NCI-H1694 (cell line): Measurements from ENCODE around the gene LSM14A.
"Not testable (repeated sequence)": the region's sequence is repeated elsewhere in the genome, so short reads cannot be mapped to it uniquely, and the experiment has no call there.

Source experiments
- DNase-seq: peaks from one replicate; lab custom pipeline; 2025; lab: John Stamatoyannopoulos, UW

LSM14A gene

DNA sequence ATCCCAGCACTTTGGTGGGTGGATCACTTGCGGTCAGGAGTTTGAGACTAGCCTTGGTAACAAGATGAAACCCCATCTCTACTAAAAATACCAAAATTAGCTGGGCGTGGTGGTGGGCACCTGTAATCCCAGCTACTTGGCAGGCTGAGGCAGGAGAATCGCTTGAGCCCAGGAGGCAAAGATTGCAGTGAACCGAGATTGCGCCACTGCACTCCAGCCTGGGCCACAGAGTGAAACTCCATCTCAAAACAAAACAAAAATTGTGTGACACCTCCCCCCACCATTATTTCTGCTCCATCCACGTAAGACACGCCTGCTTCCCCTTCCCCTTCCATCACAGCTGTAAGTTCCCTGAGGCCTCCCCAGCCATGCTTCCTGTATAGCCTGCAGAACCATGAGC lies 13.3 kb upstream of the LSM14A start:
- not testable (repeated sequence) for DNase-seq

DNA sequence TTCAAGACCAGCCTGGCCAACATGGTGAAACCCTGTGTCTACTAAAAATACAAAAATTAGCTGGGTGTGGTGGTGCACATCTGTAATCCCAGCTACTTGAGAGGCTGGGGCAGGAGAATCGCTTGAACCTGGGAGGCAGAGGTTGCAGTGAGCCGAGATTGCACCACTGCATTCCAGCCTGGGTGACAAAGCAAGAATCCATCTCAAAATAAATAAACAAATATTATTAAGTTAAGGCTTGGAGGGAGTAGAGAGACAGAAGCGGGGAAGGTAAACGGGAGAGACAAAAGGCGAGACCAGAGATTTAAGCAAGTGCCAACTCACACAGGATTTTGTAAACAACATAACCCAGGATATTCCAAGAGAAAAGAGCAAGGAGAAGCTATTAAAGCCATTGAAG lies 12.8 kb upstream of the LSM14A start:
- DNase-seq = not testable (repeated sequence)

DNA sequence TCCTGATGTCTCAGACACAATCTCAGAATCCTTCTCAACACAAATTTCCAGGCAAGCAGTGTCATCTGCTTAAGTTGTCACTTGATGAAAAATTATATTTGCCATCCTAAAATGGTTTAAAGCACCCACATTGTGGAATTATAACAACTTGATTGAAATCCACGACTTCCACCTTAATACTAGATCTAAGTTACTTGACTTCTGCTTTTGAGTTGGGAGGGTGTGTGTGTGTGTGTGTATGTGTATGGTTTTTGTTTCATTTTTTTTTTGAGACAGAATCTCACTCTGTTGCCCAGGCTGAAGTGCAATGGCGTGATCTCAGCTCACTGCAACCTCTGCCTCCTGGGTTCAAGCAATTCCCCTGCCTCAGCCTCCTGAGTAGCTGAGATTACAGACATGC lies 10.4 kb upstream of the LSM14A start:
- DNase-seq = not testable (repeated sequence)

DNA sequence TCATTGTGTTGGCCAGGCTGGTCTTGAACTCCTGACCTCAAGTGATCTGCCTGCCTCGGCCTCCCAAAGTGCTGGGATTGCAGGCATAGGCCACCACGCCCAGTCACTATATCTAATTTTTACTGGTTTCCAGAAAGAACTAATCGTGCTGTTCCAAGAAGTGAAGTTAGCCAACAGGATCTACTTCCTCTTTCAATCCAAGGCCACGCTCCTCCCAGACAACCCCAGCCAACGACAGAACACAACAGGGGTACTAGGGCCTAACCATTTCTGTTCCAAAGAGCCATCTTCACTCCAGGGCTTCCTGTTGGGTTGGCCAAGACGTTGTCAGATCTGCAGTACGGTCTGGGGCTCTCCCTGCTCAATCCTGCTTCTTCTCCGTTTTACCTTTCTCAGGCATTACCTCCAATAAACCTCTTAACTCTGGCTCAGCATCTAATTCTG lies 7.0 kb upstream of the LSM14A start:
- no peak for DNase-seq

DNA sequence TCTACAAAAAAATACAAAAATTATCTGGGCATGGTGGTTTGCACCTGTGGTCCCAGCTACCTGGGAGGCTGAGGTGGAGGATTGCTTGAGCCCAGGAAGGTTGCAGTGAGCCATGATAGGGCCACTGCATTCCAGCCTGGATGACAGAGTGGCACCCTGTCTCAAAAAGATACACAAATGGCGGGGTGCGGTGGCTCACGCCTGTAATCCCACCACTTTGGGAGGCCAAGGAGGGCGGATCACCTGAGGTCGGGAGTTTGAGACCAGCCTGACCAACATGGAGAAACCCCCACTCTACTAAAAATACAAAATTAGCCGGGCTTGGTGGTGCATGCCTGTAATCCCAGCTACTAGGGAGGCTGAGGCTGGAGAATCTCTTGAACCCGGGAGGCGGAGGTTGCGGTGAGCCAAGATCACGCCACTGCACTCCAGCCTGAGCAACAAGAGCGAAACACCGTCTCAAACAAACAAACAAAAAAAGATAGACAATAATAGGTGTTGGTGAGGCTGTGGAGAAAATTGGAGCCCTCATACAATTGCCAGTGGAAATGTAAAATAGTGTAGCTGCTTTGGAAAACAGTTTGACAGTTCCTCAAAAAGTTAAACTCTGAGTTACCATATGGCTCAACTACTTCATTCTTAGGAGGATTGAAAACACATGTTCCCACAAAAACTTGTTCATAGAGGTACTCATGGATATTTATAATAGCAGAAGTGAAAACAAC lies 2.7 kb upstream of the LSM14A start:
- not testable (repeated sequence) for DNase-seq

DNA sequence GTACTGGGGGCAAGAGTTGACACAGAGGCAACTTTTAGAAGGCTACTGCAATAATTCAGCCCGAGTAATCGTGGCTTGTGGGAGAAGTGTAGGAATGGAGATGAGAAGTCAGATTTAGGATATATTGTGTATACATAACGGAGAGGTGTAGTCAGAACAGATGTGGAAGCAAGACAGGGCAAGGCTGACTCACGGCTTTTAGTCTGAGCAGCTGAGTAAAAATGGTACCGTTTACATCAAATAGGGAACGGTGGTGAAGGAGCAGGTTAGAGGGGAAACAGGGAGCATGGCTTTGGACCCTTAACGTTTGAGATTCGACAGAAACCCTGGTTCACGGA lies 796 bp upstream of the LSM14A start:
- no peak for DNase-seq

DNA sequence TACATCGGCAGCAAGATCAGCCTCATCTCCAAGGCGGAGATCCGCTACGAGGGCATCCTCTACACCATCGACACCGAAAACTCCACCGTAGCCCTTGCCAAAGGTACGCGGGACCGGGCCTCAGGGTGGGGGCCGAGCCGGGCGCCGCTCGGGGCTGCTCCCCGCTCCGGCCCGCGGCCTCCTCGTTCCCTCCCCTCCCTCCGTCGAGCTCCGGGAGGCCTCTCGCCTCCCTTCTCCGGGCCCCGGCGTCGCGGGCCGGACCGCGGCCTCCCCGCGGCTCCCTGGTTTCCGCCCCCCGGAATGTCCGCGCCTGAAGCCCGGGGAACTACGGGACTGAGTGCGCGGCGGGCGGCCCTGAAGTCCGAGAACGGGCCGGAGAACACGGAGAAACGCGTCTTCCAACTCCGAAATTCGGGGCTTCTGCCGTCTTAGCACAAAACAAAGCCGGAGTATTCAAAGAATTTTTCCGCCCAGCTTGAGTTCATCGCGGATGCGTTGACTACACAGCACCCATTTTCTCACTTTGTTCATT lies 423 bp downstream of the LSM14A start:
- no peak for DNase-seq

DNA sequence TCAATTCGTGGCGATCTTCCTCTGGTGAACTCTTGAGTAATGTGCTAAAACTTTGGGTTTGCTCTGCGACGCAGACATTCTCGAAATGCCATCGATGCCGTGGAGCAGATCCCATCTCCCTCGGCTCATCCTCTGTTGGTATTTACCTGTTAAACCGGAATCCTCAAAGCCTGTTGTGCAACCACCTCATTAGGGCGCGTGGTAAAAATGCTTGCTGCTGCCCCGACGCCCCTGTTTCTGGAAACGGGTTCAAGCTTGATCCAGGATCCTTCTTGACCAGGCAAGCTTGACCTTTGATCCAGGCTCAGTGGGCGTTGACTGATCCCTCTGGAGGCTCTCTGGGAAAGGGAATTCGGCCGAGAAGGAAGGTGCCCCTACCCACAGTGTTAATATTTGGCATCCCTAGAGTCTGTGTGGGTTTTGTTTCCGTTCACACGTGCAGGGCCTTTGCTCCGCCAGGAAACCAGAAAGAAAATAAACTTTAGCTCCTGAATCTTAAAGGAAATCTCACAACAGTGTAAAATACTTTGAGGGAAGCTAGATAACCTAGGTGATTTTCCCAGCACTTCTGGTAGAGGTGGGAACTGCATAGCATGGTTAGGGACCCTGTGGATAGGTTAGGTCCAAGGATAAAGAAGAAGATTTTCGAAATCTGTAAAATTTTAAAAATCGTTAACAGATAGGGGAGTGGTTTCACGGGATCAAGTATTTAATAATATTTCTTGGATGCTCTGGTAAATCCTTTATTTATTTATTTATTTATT lies 1.1 kb downstream of the LSM14A start:
- no peak for DNase-seq

DNA sequence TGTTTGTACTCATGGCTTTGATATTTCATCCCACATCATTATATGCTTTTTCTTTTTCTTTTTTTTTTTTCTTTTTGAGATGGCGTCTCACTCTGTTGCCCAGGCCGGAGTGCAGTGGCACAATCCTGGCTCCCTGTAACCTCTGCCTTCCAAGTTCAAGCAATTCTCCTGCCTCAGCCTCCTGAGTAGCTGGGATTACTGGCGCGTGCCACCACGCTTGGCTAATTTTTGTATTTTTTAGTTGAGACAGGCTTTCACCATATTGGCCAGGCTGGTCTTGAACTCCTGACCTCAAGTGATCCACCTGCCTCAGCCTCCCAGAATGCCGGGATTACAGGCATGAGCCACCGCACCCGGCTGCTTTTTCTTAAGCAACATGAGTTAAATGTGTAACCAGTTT lies 2.9 kb downstream of the LSM14A start:
- DNase-seq = not testable (repeated sequence)

DNA sequence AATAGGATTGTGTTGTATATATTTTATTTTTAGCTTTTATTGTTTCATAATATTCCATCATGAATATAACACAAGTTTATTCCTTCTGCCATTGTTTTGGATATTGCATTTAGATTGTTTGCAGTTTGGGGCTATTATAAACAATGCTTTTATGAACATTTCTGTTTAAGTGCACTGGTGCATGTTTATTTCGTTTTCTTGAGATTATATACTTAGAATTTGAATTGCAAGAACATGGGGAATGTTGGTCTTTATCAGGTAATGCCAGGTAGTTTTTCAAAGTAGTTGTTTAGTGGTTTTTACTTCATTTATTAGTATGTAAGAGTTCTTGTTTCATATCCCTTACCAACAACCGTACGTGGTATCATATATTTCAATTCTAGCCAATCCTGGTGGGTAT lies 4.3 kb downstream of the LSM14A start:
- DNase-seq = no peak

DNA sequence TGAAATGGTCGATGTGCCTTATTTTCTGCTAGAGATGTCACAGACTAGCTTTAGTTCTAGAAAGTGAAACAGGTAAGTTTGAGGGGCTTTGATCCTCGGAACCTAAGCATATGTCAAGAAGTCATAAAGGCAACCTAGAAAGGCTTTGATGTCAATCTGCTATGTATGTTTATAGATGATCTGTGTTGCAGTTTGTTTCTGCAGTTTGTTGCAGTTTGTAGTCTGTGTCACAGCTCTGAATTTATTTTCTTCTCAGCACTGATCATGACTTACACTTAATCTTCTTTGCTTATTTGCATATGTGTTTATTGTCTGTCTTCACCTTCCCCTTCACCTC lies 5.9 kb downstream of the LSM14A start:
- no peak for DNase-seq

DNA sequence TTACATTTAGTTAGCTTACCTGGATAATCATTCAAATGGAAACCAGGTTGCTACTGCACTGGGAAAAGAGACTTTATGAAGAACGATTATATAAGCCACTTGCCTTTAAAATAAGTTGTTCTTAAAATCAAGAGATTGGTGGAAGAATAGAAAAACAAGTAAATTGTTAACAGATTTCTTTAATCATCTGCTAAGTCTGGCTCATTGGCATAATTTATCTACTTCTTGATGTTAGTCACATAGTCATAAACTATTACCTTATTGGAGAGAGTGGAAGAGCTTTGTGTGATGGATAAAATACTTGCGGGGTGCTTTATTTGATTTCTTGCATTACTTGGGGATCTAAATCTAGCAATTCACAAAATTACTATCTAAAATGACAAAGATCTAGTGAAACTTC lies 6.8 kb downstream of the LSM14A start:
- no peak for DNase-seq

DNA sequence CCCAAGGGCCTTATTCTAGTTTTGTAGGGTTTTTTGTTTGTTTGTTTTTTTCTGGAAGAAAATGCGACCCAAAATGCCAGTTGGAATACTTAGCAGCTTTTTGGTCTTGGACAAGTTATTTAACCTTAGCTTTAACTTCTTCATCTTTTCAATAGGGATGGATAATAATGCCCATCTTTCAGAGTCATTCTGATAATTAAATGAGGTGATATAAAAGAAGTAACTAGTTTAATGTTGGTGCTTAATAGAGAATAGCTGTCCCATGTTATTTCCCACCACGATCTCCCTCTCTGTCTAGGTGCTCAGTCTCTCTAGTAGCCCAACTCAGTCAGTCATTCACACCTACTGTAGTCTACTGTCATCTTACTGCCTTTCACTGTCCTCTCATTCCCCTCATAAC lies 8.0 kb downstream of the LSM14A start:
- no peak for DNase-seq

DNA sequence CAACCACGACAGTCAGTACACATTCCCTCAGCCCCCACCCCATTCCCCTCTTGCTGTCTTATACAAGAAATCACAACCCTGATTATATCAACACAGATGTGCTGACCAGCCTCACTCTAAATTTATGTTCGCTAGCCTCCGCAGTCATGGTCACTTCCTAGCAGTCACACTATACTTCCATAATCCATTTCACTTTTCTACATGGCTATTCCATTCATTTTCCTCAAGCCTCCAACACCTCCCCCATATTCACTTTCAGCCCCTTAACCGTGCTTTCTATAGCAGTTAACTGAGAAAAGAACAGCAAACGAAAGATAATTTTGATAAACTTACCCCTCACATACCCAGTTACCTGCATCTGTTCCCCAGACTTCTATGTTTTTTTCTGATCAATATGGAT lies 8.4 kb downstream of the LSM14A start:
- DNase-seq = no peak

DNA sequence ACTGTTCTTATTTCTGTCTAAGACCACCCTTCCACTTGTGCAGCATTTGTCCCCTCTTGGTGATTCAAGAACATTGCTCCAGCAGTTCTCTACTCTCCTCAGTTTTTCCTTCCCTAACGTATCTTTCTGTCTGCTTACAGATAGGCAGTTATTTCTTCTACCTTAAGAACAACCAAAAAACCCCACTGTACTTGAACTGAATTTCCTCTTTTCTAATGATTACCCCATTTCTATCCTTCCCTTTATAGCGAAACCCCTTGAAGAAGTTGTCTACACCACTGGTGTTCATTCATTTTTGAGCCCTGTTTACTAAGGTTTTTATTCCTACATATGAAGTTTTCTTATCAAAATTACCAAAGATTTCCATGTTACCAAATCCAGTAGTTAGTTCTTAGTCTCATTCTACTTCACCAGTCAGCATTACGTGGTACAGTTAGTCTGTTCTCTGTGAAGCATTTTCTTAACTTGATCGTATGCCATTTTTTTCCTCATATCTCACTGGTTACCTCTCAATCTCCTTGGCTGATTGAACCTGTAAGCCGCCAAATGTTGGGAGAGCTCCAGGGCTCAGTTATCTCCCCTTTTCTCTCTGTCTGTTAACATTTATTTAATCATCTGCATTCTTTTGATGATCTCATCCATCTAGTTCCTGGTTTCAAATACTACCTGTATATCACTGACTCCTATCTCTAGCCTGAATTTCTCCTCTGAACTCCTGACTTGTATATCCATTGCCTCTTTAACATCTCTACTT lies 9.0 kb downstream of the LSM14A start:
- no peak for DNase-seq

DNA sequence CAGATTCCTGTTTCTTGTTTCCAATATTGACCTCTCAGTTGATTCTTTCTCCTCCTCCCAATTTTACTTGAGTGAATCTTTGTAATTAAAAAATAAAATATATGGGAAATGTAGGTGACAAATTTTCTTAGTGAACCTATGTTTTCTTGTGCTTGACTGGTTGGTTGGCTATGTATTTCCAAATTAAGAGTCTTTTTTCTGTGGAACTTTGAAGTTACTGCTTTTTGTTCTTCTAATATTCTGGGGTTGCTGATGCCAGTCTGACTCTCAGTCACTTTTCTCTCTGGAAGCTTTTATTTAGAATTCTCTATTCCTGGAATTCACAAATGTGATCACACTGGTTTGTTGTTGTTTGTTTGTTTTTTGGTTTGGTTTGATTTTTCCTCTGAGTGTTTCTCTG lies 9.8 kb downstream of the LSM14A start:
- DNase-seq = no peak

DNA sequence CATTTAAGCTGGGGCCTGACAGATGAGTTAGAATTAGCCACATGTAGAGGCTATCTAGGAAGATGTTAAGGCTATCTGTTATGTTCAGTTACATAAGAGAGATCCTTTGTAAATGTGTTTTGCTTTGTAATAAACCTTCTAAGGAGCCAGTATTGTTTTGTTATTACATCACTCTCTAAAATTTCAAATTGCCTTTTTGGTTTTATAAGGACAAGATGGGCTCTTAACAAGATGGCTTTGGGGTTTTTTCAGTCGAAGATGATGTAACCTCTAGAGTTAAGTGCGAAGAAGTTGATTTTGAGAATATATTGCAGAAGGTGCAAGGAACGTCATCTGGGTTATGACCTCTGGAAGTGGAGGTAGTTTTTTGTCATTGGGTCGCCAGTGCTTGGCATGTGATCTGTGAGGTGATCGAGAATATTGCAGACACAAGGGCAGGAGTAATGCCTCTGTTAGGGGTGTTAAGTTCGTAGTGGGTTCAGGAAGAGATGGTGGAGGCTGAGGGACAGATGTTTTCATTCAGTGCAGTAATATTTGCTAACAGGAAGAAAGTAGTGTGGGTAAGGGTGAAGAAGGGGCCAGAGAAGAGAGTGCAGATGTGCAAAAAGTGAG lies 12.7 kb downstream of the LSM14A start:
- no peak for DNase-seq

DNA sequence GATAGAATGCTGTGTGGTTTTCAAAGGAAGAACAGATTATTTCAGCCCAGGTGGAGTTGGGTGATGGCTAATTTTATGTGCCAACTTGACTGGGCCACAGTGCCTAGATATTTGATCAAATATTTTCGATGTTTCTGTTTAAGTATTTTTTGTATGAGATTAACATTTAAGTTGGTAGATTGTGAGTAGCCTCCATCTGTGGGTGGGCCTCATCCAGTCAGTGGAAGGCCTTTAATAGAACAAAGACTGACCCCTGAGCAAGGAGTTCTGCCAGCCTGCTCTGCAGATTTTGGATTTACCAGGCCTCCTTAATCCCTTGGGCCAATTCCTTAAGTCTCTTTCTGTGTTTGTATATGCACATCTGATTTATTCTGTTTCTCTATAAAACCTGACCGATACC lies 13.9 kb downstream of the LSM14A start:
- DNase-seq = no peak

DNA sequence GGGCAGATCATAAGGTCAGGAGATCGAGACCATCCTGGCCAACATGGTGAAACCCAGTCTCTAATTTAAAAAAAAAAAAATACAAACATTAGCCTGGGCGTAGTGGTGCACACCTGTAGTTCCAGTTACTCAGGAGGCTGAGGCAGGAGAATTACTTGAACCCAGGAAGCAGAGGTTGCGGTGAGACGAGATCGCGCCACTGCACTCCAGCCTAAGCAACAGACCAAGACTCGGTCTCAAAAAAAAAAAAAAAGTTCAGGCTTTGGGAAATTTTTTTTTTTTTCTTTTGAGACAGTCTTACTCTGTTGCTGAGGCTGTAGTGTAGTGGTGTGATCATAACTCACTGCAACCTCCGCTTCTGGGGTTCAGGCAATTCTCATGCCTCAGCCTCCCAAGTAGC lies 14.7 kb downstream of the LSM14A start:
- no peak for DNase-seq

DNA sequence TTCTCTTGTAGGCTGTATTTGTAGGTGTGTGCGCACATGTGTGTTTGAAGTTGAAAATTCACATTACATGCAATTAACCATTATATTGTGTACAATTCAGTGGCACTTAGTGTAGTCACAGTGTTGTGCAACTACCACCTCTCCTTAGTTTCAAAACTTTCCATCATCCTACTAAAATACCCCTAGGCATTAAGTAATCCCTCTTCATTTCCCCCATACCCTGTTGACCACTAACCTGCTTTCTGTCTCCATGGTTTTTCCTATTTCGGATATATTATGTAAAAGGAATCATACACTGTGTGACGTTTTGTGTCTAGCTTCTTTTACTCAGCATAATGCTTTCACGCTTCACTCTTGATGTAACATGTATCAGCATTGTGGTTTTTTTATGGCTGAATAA lies 16.1 kb downstream of the LSM14A start:
- no peak for DNase-seq

DNA sequence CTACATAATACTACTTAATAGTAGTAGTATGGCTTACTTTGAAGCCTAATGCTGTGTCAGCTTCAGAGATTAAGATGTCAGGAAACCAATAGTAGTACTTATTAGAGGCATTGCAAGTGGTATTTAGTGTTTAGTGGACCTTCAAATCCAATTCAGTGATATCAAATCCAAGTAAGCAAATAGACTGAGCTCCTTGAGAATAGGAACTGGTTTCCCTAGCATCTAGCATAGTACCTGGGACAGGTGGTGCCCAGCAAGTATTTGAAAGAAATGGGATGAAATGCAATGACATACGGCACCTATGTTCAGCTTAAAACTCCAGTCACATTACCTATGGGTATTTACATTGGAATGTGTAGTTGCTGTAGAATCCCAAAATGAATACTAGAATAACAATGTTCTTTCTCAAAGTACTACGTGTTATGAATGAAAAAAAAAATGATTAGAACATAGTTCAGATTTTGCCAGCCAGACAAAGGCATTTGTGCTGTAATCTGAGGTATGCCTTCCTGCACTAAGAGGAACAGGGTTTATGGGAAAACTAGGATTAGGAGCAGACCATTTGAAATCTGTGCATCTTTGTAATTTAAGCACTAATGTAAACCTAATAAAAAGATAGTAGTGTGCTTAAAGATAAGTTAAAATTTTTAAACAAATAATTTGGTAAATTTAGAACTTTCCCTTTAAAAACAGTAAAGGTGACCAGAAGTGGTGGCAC lies 17.1 kb downstream of the LSM14A start:
- DNase-seq = no peak

DNA sequence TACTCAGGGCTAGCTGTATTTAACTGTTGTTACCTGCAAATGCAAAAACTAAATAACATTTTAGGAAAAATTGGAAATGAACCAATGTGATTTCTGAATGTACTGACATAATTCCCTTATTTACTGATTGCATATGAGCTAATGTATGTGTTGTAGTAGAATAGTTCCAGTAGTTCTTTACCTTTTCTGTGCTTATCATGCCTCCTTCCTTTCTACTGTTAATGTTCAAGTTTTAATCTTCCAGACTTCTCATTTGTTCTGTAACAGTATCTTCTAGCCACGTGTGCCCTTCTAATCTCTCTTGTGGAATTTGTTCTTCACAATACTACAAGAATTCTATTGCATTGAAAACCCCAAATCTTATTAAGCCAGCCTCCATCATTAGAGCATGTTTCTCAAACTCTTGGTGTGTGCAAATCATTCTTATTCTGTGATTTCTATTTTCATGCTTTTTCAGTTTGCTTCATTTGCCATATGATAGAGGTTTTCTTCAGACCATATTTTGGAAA lies 17.7 kb downstream of the LSM14A start:
- no peak for DNase-seq
